ENCODE data around the gene RAVER2.

The RAVER2 gene

GRCh38 chr1:64705591-64705990, 39.3 kb upstream of the RAVER2 start:
- Histone ChIP-seq H3K27me3 (ENCODE audit: insufficient read depth, insufficient read length) (no peaks in the 10 kb centered on the region), H3K36me3 (ENCODE audit: insufficient read depth, insufficient read length, low read length) (no peaks in the 10 kb centered on the region), H3K4me1 (ENCODE audit: insufficient read depth, insufficient read length) (no peaks in the 10 kb centered on the region), H3K9me3 (ENCODE audit: insufficient read depth, low read length) (no peaks in the 10 kb centered on the region), H3K9ac (ENCODE audit: insufficient read length, low read depth) (no peak overlapping the region), H3K4me3 (ENCODE audit: insufficient read length, low read depth) (no peak overlapping the region)
- TF ChIP-seq SUZ12 (IDR thresholded peaks at IDR 0.05; ENCODE audit: extremely low read depth, insufficient read depth, insufficient read length) (no peak), YY1 (IDR thresholded peaks at IDR 0.05; ENCODE audit: insufficient read depth, insufficient read length) (no peak), ZNF274 (IDR thresholded peaks at IDR 0.05; ENCODE audit: low read depth, low read length) (no peak)
- no peak for DNase-seq (ENCODE audit: low read depth, low spot score)

DNA sequence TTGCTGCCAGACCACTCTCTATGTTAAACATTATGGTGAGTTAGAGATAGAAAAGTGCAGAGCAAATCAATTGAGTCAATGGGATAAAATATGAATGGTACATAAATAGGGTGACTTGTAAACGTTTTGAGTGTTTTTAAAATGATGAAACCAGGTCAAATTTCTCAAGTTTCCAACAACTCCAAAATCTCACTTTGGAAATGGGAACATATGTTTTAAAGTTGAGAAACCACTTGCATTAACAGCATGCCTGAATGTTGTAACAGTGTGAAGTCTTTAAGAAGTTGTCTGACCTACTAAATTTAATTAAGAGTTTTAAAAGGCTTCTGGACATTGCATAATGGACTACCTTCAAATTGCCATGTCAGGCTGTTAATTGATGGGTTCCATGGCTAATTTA, 33.6 kb upstream of the RAVER2 start:
- no peak for DNase-seq (ENCODE audit: low read depth, low spot score)
- Histone ChIP-seq H3K36me3 (ENCODE audit: insufficient read depth, insufficient read length, low read length) (no peaks in the 10 kb centered on the region), H3K9ac (ENCODE audit: insufficient read length, low read depth) (no peak overlapping the region), H3K4me3 (ENCODE audit: insufficient read length, low read depth) (no peak overlapping the region), H3K9me3 (ENCODE audit: insufficient read depth, low read length) (no peaks in the 10 kb centered on the region), H3K4me1 (ENCODE audit: insufficient read depth, insufficient read length) (no peaks in the 10 kb centered on the region), H3K27me3 (ENCODE audit: insufficient read depth, insufficient read length) (no peaks in the 10 kb centered on the region)
- TF ChIP-seq YY1 (IDR thresholded peaks at IDR 0.05; ENCODE audit: insufficient read depth, insufficient read length) (no peak), ZNF274 (IDR thresholded peaks at IDR 0.05; ENCODE audit: low read depth, low read length) (no peak), SUZ12 (IDR thresholded peaks at IDR 0.05; ENCODE audit: extremely low read depth, insufficient read depth, insufficient read length) (no peak)

- H3K36me3 ChIP-seq (ENCODE audit: insufficient read depth, insufficient read length, low read length), result no peaks in the 10 kb centered on the region
- no peak overlapping the region for H3K4me3 ChIP-seq (ENCODE audit: insufficient read length, low read depth)
- H3K27me3 ChIP-seq (ENCODE audit: insufficient read depth, insufficient read length), result no peaks in the 10 kb centered on the region
- TF ChIP-seq YY1 (IDR thresholded peaks at IDR 0.05; ENCODE audit: insufficient read depth, insufficient read length), result no peak
- no peak for TF ChIP-seq SUZ12 (IDR thresholded peaks at IDR 0.05; ENCODE audit: extremely low read depth, insufficient read depth, insufficient read length)
- TF ChIP-seq ZNF274 (IDR thresholded peaks at IDR 0.05; ENCODE audit: low read depth, low read length), result no peak
- no peaks in the 10 kb centered on the region for H3K4me1 ChIP-seq (ENCODE audit: insufficient read depth, insufficient read length)
- no peak for DNase-seq (ENCODE audit: low read depth, low spot score)
- H3K9me3 ChIP-seq (ENCODE audit: insufficient read depth, low read length), result no peaks in the 10 kb centered on the region; the same call in 1 of the 2 replicates
- H3K9ac ChIP-seq (ENCODE audit: insufficient read length, low read depth), result no peak overlapping the region
Observed at GRCh38 chr1:64712049-64712448, 32.8 kb upstream of the RAVER2 start.

DNA sequence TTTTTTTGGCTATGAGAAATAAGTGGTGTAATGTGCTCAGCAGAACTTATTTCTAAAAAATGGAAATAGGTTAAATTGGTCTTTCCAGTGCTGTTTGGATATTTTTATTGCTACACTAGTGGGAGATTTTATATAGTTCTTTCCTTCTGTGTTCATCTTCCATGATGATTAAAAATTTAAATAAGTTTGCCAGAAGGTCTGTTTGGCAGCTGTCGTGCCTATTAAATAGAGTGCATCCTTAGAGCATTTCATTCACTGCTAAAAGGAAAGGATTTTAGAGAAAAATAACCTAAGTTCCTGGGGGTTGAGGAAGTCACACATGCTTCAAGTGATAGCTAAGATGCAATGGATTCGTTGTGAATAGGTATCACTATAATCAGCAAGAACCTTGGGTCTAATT, 29.7 kb upstream of the RAVER2 start:
- Histone ChIP-seq H3K9ac (ENCODE audit: insufficient read length, low read depth) (no peak overlapping the region), H3K4me3 (ENCODE audit: insufficient read length, low read depth) (no peak overlapping the region), H3K4me1 (ENCODE audit: insufficient read depth, insufficient read length) (no peaks in the 10 kb centered on the region), H3K36me3 (ENCODE audit: insufficient read depth, insufficient read length, low read length) (no peaks in the 10 kb centered on the region), H3K27me3 (ENCODE audit: insufficient read depth, insufficient read length) (no peaks in the 10 kb centered on the region), H3K9me3 (ENCODE audit: insufficient read depth, low read length) (peaks cover 13% of the 10 kb centered on the region; the same call in 1 of the 2 replicates)
- no peak for DNase-seq (ENCODE audit: low read depth, low spot score)
- TF ChIP-seq SUZ12 (IDR thresholded peaks at IDR 0.05; ENCODE audit: extremely low read depth, insufficient read depth, insufficient read length), result no peak
- no peak for TF ChIP-seq ZNF274 (IDR thresholded peaks at IDR 0.05; ENCODE audit: low read depth, low read length)
- no peak for TF ChIP-seq YY1 (IDR thresholded peaks at IDR 0.05; ENCODE audit: insufficient read depth, insufficient read length)

GRCh38 chr1:64721135-64721534, 23.7 kb upstream of the RAVER2 start:
- H3K9ac ChIP-seq (ENCODE audit: insufficient read length, low read depth), result no peak overlapping the region
- no peak for DNase-seq (ENCODE audit: low read depth, low spot score)
- H3K4me3 ChIP-seq (ENCODE audit: insufficient read length, low read depth), result no peak overlapping the region
- TF ChIP-seq ZNF274 (IDR thresholded peaks at IDR 0.05; ENCODE audit: low read depth, low read length), result no peak
- TF ChIP-seq YY1 (IDR thresholded peaks at IDR 0.05; ENCODE audit: insufficient read depth, insufficient read length), result no peak
- TF ChIP-seq SUZ12 (IDR thresholded peaks at IDR 0.05; ENCODE audit: extremely low read depth, insufficient read depth, insufficient read length), result no peak
- H3K4me1 ChIP-seq (ENCODE audit: insufficient read depth, insufficient read length), result no peaks in the 10 kb centered on the region
- H3K36me3 ChIP-seq (ENCODE audit: insufficient read depth, insufficient read length, low read length), result no peaks in the 10 kb centered on the region
- peaks cover 13% of the 10 kb centered on the region; the same call in 1 of the 2 replicates for H3K9me3 ChIP-seq (ENCODE audit: insufficient read depth, low read length)
- no peaks in the 10 kb centered on the region for H3K27me3 ChIP-seq (ENCODE audit: insufficient read depth, insufficient read length)

GRCh38 chr1:64721576-64722145, 23.2 kb upstream of the RAVER2 start:
- Histone ChIP-seq H3K36me3 (ENCODE audit: insufficient read depth, insufficient read length, low read length) (no peaks in the 10 kb centered on the region), H3K4me1 (ENCODE audit: insufficient read depth, insufficient read length) (no peaks in the 10 kb centered on the region), H3K4me3 (ENCODE audit: insufficient read length, low read depth) (no peak overlapping the region), H3K9me3 (ENCODE audit: insufficient read depth, low read length) (peaks cover 13% of the 10 kb centered on the region; the same call in 1 of the 2 replicates), H3K9ac (ENCODE audit: insufficient read length, low read depth) (no peak overlapping the region), H3K27me3 (ENCODE audit: insufficient read depth, insufficient read length) (no peaks in the 10 kb centered on the region)
- no peak for TF ChIP-seq YY1 (IDR thresholded peaks at IDR 0.05; ENCODE audit: insufficient read depth, insufficient read length)
- no peak for TF ChIP-seq SUZ12 (IDR thresholded peaks at IDR 0.05; ENCODE audit: extremely low read depth, insufficient read depth, insufficient read length)
- TF ChIP-seq ZNF274 (IDR thresholded peaks at IDR 0.05; ENCODE audit: low read depth, low read length), result no peak
- DNase-seq (ENCODE audit: low read depth, low spot score), result no peak

DNA sequence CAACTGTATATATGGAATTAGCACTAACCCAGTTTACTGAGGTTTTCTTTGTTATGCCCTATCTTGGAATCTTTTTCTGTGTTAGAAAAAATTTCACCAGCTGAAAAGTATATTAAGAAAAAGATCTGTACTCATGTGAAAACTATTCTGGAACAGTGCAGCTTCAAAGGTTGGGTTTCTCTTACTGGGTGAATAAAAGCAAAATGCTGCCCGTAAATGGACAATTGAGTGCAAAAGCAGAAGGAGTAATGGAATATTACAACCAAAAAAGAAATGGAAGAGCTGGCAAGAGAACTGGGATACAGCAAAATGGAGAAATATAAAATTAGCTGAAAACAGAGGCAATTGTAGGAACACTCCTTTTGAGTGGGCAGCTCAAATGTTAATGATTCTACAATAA, 17.0 kb upstream of the RAVER2 start:
- no peak for DNase-seq (ENCODE audit: low read depth, low spot score)
- Histone ChIP-seq H3K27me3 (ENCODE audit: insufficient read depth, insufficient read length) (peaks cover 3% of the 10 kb centered on the region), H3K4me1 (ENCODE audit: insufficient read depth, insufficient read length) (no peaks in the 10 kb centered on the region), H3K36me3 (ENCODE audit: insufficient read depth, insufficient read length, low read length) (no peaks in the 10 kb centered on the region), H3K9me3 (ENCODE audit: insufficient read depth, low read length) (no peaks in the 10 kb centered on the region), H3K4me3 (ENCODE audit: insufficient read length, low read depth) (no peak overlapping the region), H3K9ac (ENCODE audit: insufficient read length, low read depth) (no peak overlapping the region)
- no peak for TF ChIP-seq ZNF274 (IDR thresholded peaks at IDR 0.05; ENCODE audit: low read depth, low read length)
- TF ChIP-seq SUZ12 (IDR thresholded peaks at IDR 0.05; ENCODE audit: extremely low read depth, insufficient read depth, insufficient read length), result no peak
- TF ChIP-seq YY1 (IDR thresholded peaks at IDR 0.05; ENCODE audit: insufficient read depth, insufficient read length), result no peak
